Tibial artery (tissue), 4 donors: Measurements from ENCODE around the gene KCNT1.

Experiments
- DNase-seq, 2 donors: peaks; one replicate each; pipeline ENCODE4 v3.0.0-alpha.2; 2019
- H3K27ac ChIP-seq, 2 donors: fragments of 200-600 bp; sonication (generic) in 1 of 2; 1 replicate in 1 of 2; 2 replicates in 1 of 2; pipeline ENCODE4 v1.5.1; 2018 to 2019; ENCODE audit warnings: mild to moderate bottlenecking in 1 of 2
- H3K27me3 ChIP-seq, 2 donors: fragments of 200-600 bp; sonication (generic) in 1 of 2; one replicate each; pipeline versions ENCODE4 v1.5.1 to v1.6.0; 2016 to 2019
- H3K36me3 ChIP-seq, 3 donors: fragments of 200-600 bp; sonication (generic) in 2 of 3; one replicate each; pipeline ENCODE4 v1.5.1; 2016 to 2019; ENCODE audit warnings: mild to moderate bottlenecking in 2 of 3
- H3K4me1 ChIP-seq, 4 donors: fragments of 200-600 bp; sonication (generic) in 2 of 4; 1 replicate in 3 of 4; 2 replicates in 1 of 4; pipeline ENCODE4 v1.5.1; 2016 to 2019
- H3K4me3 ChIP-seq, 2 donors: fragments of 200-600 bp; sonication (generic) in 1 of 2; 1 replicate in 1 of 2; 2 replicates in 1 of 2; pipeline ENCODE4 v1.5.1; 2018 to 2019; ENCODE audit warnings: mild to moderate bottlenecking in 2 of 2
- H3K9me3 ChIP-seq, 3 donors: fragments of 200-600 bp; sonication (generic) in 1 of 3; one replicate each; pipeline ENCODE4 v1.5.1; 2016 to 2019
- CTCF ChIP-seq, 2 experiments: fragments of 200-600 bp in 1 of 2; fragments of 450-650 bp in 1 of 2; IDR thresholded peaks; one replicate each; pipeline ENCODE4 v1.5.1; 2017 to 2019; ENCODE audit warnings: antibody characterized with exemption in 2 of 2, mild to moderate bottlenecking in 1 of 2, moderate library complexity in 1 of 2
- intact Hi-C: fragments of 100-400 bp; cut with DNase I; formaldehyde crosslinking; loops from one replicate; pipeline ENCODE4 v1.15.0; 2023; ENCODE audit warnings: low total_unique reads

KCNT1 gene

GRCh38 chr9:135692410-135692809, 9.6 kb upstream of the KCNT1 start:
- H3K4me1 ChIP-seq: no peaks in the 10 kb centered on the region
- intact Hi-C loops: no loop called here
- no peak for DNase-seq
- H3K4me3 ChIP-seq: no peak overlapping the region
- no peaks in the 10 kb centered on the region for H3K9me3 ChIP-seq
- no peaks in the 10 kb centered on the region for H3K36me3 ChIP-seq
- no peak for TF ChIP-seq CTCF (IDR thresholded peaks at IDR 0.05)
- H3K27me3 ChIP-seq: peaks cover 0 to 59% of the 10 kb centered on the region in 2 donors
- no peak overlapping the region for H3K27ac ChIP-seq

GRCh38 chr9:135693265-135693664, 8.7 kb upstream of the KCNT1 start:
- no peak for DNase-seq
- intact Hi-C loops: no loop called here

GRCh38 chr9:135693771-135694170, 8.2 kb upstream of the KCNT1 start:
- no peak overlapping the region for H3K4me3 ChIP-seq
- no peaks in the 10 kb centered on the region for H3K9me3 ChIP-seq
- H3K27me3 ChIP-seq: peaks cover 0 to 50% of the 10 kb centered on the region in 2 donors
- H3K4me1 ChIP-seq: no peaks in the 10 kb centered on the region
- intact Hi-C loops: no loop called here
- no peaks in the 10 kb centered on the region for H3K36me3 ChIP-seq
- no peak overlapping the region for H3K27ac ChIP-seq
- TF ChIP-seq CTCF (IDR thresholded peaks at IDR 0.05): no peak
- DNase-seq: no peak

More at GRCh38 chr9:135693265-135693664, 8.7 kb upstream of the KCNT1 start:
- Histone ChIP-seq H3K4me3 (no peak overlapping the region), H3K36me3 (no peaks in the 10 kb centered on the region), H3K27ac (no peak overlapping the region), H3K9me3 (no peaks in the 10 kb centered on the region), H3K4me1 (no peaks in the 10 kb centered on the region), H3K27me3 (peaks cover 0 to 50% of the 10 kb centered on the region in 2 donors)
- TF ChIP-seq CTCF (IDR thresholded peaks at IDR 0.05): no peak

GRCh38 chr9:135694414-135694813, 7.6 kb upstream of the KCNT1 start:
- peaks cover 0 to 47% of the 10 kb centered on the region in 2 donors for H3K27me3 ChIP-seq
- intact Hi-C loops: no loop called here

GRCh38 chr9:135695036-135695435, 6.9 kb upstream of the KCNT1 start:
- Histone ChIP-seq H3K36me3 (no peaks in the 10 kb centered on the region), H3K4me1 (no peaks in the 10 kb centered on the region), H3K27ac (no peak overlapping the region), H3K4me3 (no peak overlapping the region), H3K9me3 (no peaks in the 10 kb centered on the region), H3K27me3 (peaks cover 0 to 41% of the 10 kb centered on the region in 2 donors)
- TF ChIP-seq CTCF (IDR thresholded peaks at IDR 0.05): no peak
- DNase-seq: no peak
- intact Hi-C loops: no loop called here

More at GRCh38 chr9:135694414-135694813, 7.6 kb upstream of the KCNT1 start:
- TF ChIP-seq CTCF (IDR thresholded peaks at IDR 0.05): no peak
- no peaks in the 10 kb centered on the region for H3K36me3 ChIP-seq
- H3K9me3 ChIP-seq: no peaks in the 10 kb centered on the region
- no peaks in the 10 kb centered on the region for H3K4me1 ChIP-seq
- H3K27ac ChIP-seq: no peak overlapping the region
- no peak overlapping the region for H3K4me3 ChIP-seq
- DNase-seq: no peak

- Histone ChIP-seq H3K27ac (no peak overlapping the region), H3K9me3 (no peaks in the 10 kb centered on the region), H3K4me1 (no peaks in the 10 kb centered on the region), H3K4me3 (no peak overlapping the region), H3K36me3 (no peaks in the 10 kb centered on the region), H3K27me3 (peaks cover 0 to 39% of the 10 kb centered on the region in 2 donors)
- no peak for DNase-seq
- intact Hi-C loops: no loop called here
- TF ChIP-seq CTCF (IDR thresholded peaks at IDR 0.05): no peak
Observed at GRCh38 chr9:135695642-135696041, 6.3 kb upstream of the KCNT1 start.
